ENCODE data around the gene P4HA2.

The P4HA2 gene

GRCh38 chr5:132221781-132222648 is 5.6 kb downstream of the P4HA2 start:
- DNase-seq: no peak

GRCh38 chr5:132220491-132220890 is 7.2 kb downstream of the P4HA2 start:
- no peak for DNase-seq

- no peak for DNase-seq
Measured at GRCh38 chr5:132219981-132220380, 7.7 kb downstream of the P4HA2 start.

- no peak for DNase-seq
Measured at GRCh38 chr5:132219289-132219970, 8.2 kb downstream of the P4HA2 start.

- DNase-seq: no peak
Measured at GRCh38 chr5:132218321-132218720, 9.3 kb downstream of the P4HA2 start.

- DNase-seq: peak; percentile 14
Measured at GRCh38 chr5:132215329-132215728, 12.3 kb downstream of the P4HA2 start.

GRCh38 chr5:132214491-132214890 is 13.2 kb downstream of the P4HA2 start:
- DNase-seq: no peak

GRCh38 chr5:132213666-132214065 is 14.0 kb downstream of the P4HA2 start:
- no peak for DNase-seq

GRCh38 chr5:132211787-132212186 is 15.9 kb downstream of the P4HA2 start:
- no peak for DNase-seq

GRCh38 chr5:132210944-132211343 is 16.7 kb downstream of the P4HA2 start:
- DNase-seq: no peak

- no peak for DNase-seq
Measured at GRCh38 chr5:132209901-132210545, 17.6 kb downstream of the P4HA2 start.

- no peak for DNase-seq
Measured at GRCh38 chr5:132209131-132209530, 18.5 kb downstream of the P4HA2 start.

- DNase-seq: no peak
Measured at GRCh38 chr5:132207778-132208177, 19.9 kb downstream of the P4HA2 start.

- DNase-seq: no peak
Measured at GRCh38 chr5:132206782-132207181, 20.9 kb downstream of the P4HA2 start.

GRCh38 chr5:132205385-132206125 is 22.1 kb downstream of the P4HA2 start:
- DNase-seq: peak; percentile 3

- DNase-seq: no peak
Measured at GRCh38 chr5:132204371-132205135, 23.1 kb downstream of the P4HA2 start.

- DNase-seq: no peak
Measured at GRCh38 chr5:132203916-132204315, 23.7 kb downstream of the P4HA2 start.

GRCh38 chr5:132203464-132203818 is 24.2 kb downstream of the P4HA2 start:
- no peak for DNase-seq

- DNase-seq: no peak
Measured at GRCh38 chr5:132202711-132203463, 24.8 kb downstream of the P4HA2 start.

GRCh38 chr5:132199116-132199680 is 28.5 kb downstream of the P4HA2 start:
- no peak for DNase-seq

GRCh38 chr5:132198571-132198970 is 29.1 kb downstream of the P4HA2 start:
- no peak for DNase-seq

Data from NCI-H2029 treated with DMSO at 0.1 percent for 48 hours (cell line).